Mesodermal cell (in vitro differentiated cells): Measurements from ENCODE around the gene ACSF2.
"Not testable (repeated sequence)": the region's sequence is repeated elsewhere in the genome, so short reads cannot be mapped to it uniquely, and the experiment has no call there.

Experiments
- H3K27ac ChIP-seq: 2 replicates; pipeline ENCODE4 v1.7.0; 2013; ENCODE audit warnings: mild to moderate bottlenecking, low read depth, low read length, moderate library complexity; ENCODE audit not compliant: severe bottlenecking
- H3K36me3 ChIP-seq: 2 replicates; pipeline ENCODE4 v1.7.1; 2013; ENCODE audit warnings: mild to moderate bottlenecking, low read length, moderate library complexity; ENCODE audit not compliant: control insufficient read depth, insufficient read depth
- H3K4me1 ChIP-seq: one replicate; pipeline ENCODE4 v1.7.1; 2013; ENCODE audit warnings: mild to moderate bottlenecking, low read length; ENCODE audit not compliant: insufficient read depth, control insufficient read depth, poor library complexity, severe bottlenecking
- H3K4me3 ChIP-seq: 2 replicates; pipeline ENCODE4 v1.7.0; 2013; ENCODE audit warnings: low read length, control low read depth, mild to moderate bottlenecking; ENCODE audit not compliant: insufficient read depth, poor library complexity, severe bottlenecking; ENCODE audit errors: extremely low read depth
- H3K9me3 ChIP-seq: 2 replicates; pipeline ENCODE4 v1.7.1; 2013; ENCODE audit warnings: mild to moderate bottlenecking, low read length, moderate library complexity; ENCODE audit not compliant: control insufficient read depth
- WGBS, 2 experiments: methylation state at CpG; one replicate each; pipeline ENCODE4 v1.1.5; 2013; ENCODE audit warnings: missing lambda C conversion rate in 2 of 2; ENCODE audit not compliant: insufficient coverage in 2 of 2; 5-methylcytosine and 5-hydroxymethylcytosine counted together

ACSF2 gene

GRCh38 chr17:50426814-50427787 is 1.1 kb downstream of the ACSF2 start:
- peak overlapping the region; percentile 62 for H3K4me3 ChIP-seq
- peak overlapping the region; percentile 67 for H3K27ac ChIP-seq
- 46 to 51% methylated on average over 3 to 4 of the region's 4 CpGs for WGBS, 2 experiments

GRCh38 chr17:50428126-50428525 is 2.1 kb downstream of the ACSF2 start:
- peaks cover 11% of the 10 kb centered on the region for H3K4me1 ChIP-seq
- not testable (repeated sequence) for H3K27ac ChIP-seq, H3K36me3 ChIP-seq, H3K9me3 ChIP-seq, H3K4me3 ChIP-seq
- WGBS, 2 experiments = 85 to 90% methylated on average over 5 to 6 of the region's 6 CpGs

More at GRCh38 chr17:50426814-50427787, 1.1 kb downstream of the ACSF2 start:
- Histone ChIP-seq H3K36me3 (no peaks in the 10 kb centered on the region), H3K4me1 (peaks cover 11% of the 10 kb centered on the region), H3K9me3 (no peaks in the 10 kb centered on the region)

- H3K36me3 ChIP-seq = no peaks in the 10 kb centered on the region
- 94 to 97% methylated on average over 6 of the region's 7 CpGs for WGBS, 2 experiments
- no peak overlapping the region for H3K27ac ChIP-seq
- peaks cover 11% of the 10 kb centered on the region for H3K4me1 ChIP-seq
- H3K4me3 ChIP-seq = no peak overlapping the region
- no peaks in the 10 kb centered on the region for H3K9me3 ChIP-seq
Observed at GRCh38 chr17:50428831-50429424, 2.9 kb downstream of the ACSF2 start.

GRCh38 chr17:50429793-50430192 is 3.8 kb downstream of the ACSF2 start:
- WGBS, 2 experiments = 86 to 92% methylated on average over 3 of the region's 4 CpGs
- no peaks in the 10 kb centered on the region for H3K9me3 ChIP-seq
- no peaks in the 10 kb centered on the region for H3K36me3 ChIP-seq
- no peak overlapping the region for H3K27ac ChIP-seq
- peaks cover 6% of the 10 kb centered on the region for H3K4me1 ChIP-seq
- no peak overlapping the region for H3K4me3 ChIP-seq

- H3K36me3 ChIP-seq = no peaks in the 10 kb centered on the region
- no peak overlapping the region for H3K4me3 ChIP-seq
- WGBS, 2 experiments = 68 to 91% methylated on average over 2 to 3 of the region's 4 CpGs
- no peaks in the 10 kb centered on the region for H3K4me1 ChIP-seq
- H3K27ac ChIP-seq = no peak overlapping the region
- no peaks in the 10 kb centered on the region for H3K9me3 ChIP-seq
Observed at GRCh38 chr17:50430821-50431618, 5.0 kb downstream of the ACSF2 start.

- Histone ChIP-seq H3K9me3 (no peaks in the 10 kb centered on the region), H3K36me3 (no peaks in the 10 kb centered on the region), H3K4me1 (no peaks in the 10 kb centered on the region), H3K27ac (no peak overlapping the region), H3K4me3 (no peak overlapping the region)
- 76 to 80% methylated on average over 3 to 4 of the region's 4 CpGs for WGBS, 2 experiments
Observed at GRCh38 chr17:50432125-50432762, 6.2 kb downstream of the ACSF2 start.

GRCh38 chr17:50437409-50437808 is 11.4 kb downstream of the ACSF2 start:
- Histone ChIP-seq H3K4me1 (no peaks in the 10 kb centered on the region), H3K27ac (no peak overlapping the region), H3K9me3 (no peaks in the 10 kb centered on the region), H3K36me3 (peaks cover 3% of the 10 kb centered on the region), H3K4me3 (no peak overlapping the region)
- 89 to 93% methylated on average over 2 to 3 of the region's 4 CpGs for WGBS, 2 experiments

- Histone ChIP-seq H3K27ac (no peak overlapping the region), H3K9me3 (no peaks in the 10 kb centered on the region), H3K4me3 (no peak overlapping the region), H3K4me1 (no peaks in the 10 kb centered on the region), H3K36me3 (peaks cover 3% of the 10 kb centered on the region)
- no CpG with 5 or more reads among the region's 4 CpGs for WGBS, 2 experiments
Observed at GRCh38 chr17:50439008-50439407, 13.0 kb downstream of the ACSF2 start.

GRCh38 chr17:50440172-50440837 is 14.3 kb downstream of the ACSF2 start:
- Histone ChIP-seq H3K9me3 (no peaks in the 10 kb centered on the region), H3K36me3 (peaks cover 3% of the 10 kb centered on the region), H3K27ac (no peak overlapping the region), H3K4me1 (no peaks in the 10 kb centered on the region), H3K4me3 (no peak overlapping the region)
- 89 to 90% methylated on average over 3 to 4 of the region's 4 CpGs for WGBS, 2 experiments
